OCI-LY3 (cell line): ENCODE data around the gene PARG.
"Not testable (repeated sequence)": the region's sequence is repeated elsewhere in the genome, so short reads cannot be mapped to it uniquely, and the experiment has no call there.

ENCODE experiments used
- EZH2phosphoT487 ChIP-seq: fragments of 200-600 bp; shearing (Covaris generic); IDR thresholded peaks from 2 replicates; pipeline ENCODE4 v1.6.1; 2018; ENCODE audit warnings: antibody characterized with exemption, mixed run types, low read depth
- TF ChIP-seq, protein P1 (sequence below): fragments of 200-600, 300-600 bp; sonication (generic); IDR thresholded peaks from 2 replicates; pipeline ENCODE4 v1.5.1; 2014; ENCODE audit warnings: antibody characterized with exemption, low read length, low read depth

DNA sequence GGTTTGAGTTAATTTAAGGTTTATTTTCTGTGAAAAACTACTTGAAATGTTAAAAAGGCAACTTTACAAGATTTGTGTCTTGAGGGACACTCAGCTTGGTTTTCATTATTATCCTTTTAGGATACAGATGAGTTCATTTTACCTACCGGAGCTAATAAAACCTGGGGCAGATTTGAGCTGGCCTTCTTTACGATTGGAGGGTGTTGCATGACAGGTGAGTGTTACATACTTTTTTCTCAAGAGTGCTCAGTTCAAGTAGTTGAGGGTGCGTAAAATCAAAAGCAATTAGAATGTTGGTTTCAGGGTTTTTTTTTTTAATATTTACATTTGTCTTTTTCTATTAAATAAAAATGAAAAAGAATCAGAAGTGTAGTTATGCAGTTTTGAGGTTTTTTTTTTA lies 10.2 kb upstream of the PARG start:
- TF ChIP-seq, protein P1, sequence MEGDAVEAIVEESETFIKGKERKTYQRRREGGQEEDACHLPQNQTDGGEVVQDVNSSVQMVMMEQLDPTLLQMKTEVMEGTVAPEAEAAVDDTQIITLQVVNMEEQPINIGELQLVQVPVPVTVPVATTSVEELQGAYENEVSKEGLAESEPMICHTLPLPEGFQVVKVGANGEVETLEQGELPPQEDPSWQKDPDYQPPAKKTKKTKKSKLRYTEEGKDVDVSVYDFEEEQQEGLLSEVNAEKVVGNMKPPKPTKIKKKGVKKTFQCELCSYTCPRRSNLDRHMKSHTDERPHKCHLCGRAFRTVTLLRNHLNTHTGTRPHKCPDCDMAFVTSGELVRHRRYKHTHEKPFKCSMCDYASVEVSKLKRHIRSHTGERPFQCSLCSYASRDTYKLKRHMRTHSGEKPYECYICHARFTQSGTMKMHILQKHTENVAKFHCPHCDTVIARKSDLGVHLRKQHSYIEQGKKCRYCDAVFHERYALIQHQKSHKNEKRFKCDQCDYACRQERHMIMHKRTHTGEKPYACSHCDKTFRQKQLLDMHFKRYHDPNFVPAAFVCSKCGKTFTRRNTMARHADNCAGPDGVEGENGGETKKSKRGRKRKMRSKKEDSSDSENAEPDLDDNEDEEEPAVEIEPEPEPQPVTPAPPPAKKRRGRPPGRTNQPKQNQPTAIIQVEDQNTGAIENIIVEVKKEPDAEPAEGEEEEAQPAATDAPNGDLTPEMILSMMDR = not testable (repeated sequence)
- TF ChIP-seq EZH2phosphoT487 = not testable (repeated sequence)
